Hematopoietic multipotent progenitor cell treated with erythropoietin and hydrocortisone succinate and interleukin-3 and kit ligand, for 6 days (in vitro differentiated cells): ENCODE data around the gene STYXL1.
"Not testable (repeated sequence)": the region's sequence is repeated elsewhere in the genome, so short reads cannot be mapped to it uniquely, and the experiment has no call there.

Source experiments
- DNase-seq: peaks from one replicate; pipeline ENCODE4 v3.0.0-alpha.2; 2015

The STYXL1 gene

DNA sequence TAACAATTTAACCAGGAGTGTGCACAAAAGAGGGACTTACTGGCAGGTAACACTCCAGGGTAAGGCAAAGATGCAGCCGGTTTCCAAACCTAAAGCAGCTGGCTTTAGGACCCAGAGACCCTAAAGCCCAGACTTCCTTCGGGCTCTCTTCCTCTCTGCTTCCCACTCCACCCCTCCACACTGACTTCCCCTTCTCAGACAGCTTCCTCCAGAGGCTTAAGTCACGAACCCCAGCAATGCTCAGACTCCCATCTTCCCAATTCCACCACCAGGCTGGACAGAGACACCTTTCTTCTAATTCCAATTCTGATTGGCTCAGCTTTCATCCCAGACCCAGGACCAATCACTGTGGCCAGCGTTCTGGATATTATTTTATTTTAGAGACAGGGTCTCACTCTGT is 24.8 kb downstream of the STYXL1 start:
- DNase-seq: peak; percentile 27

DNA sequence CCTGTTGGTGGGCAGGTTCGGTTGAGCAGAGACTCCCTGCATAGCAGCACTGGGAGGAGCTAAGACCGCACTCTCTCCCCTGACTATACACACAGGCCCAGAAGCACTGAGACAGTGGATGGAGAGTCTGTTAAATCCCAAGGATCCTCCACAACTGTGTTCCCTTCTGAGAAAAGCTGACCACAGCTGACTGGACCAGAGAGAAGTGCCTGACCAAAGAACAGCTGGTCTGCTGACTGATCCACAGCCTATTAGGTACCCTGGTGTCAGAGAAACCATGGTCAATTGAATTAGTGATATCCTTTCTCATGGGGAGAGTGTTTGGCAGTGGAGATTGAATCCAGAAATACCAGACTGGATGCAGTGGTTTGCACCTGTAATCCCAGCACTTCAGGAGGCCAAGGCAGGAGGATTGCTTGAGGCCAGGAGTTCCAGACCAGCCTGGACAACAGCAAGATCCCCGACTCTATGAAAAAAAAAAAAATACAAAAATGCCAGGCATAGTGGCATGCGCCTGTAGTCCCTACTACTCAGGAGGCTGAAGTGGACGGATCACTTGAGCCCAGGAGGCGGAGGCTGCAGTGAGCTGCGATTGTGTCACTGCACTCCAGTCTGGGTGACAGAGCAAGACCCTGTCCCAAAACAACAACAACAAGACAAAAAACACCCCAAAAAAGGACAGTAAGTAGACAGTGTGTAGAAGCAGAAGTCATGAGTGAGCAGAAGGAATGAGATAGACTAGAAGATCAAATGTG is 25.6 kb downstream of the STYXL1 start:
- no peak for DNase-seq

DNA sequence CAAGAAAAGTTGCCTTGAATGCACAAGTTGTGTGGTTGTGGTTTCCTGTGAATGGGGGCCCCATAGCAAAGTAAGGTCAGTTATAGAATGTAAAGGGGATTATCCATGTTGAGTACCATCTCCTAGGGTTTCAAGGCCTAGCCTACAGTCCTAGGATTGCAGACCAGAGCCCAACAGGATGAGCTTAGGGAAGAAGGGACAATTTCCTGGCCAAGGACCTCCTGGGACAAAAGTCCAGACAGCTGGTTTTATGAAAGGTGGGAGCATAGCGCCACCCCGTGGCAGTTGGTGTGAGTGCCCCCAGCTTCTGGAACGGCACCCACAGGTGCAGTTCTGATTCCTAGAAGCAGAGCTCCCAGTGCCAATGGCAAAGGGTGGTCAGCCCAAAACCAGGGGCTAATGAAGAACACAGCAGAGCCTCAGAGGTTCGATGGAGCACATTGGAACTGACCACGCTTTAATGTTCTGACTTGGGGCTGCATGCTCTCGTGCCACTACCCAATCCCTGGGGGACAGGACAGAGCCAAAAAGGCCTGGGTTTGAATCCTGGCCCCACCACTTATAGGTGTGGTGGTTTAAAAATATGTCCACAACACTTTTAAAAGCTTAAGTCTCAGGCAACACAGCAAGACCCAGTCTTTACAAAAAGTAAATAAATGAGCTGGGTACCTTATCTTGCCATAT is 27.6 kb downstream of the STYXL1 start:
- DNase-seq: peak; percentile 80

DNA sequence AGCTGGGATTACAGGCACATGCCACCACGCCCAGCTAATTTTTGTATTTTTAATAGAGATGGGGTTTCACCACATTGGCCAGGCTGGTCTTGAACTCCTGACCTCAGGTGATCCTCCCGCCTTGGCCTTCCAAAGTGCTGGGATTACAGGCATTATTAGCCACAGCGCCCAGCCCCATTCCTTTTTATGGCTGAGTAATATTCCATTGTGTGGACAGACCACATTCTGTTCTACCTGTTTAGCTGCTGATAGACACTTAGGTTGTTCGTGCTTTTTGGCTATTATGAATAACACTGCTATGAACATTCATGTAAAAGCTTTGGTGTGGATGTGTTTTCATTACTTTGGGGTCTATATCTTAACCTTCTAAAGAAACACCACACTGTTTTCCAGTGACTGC is 29.3 kb downstream of the STYXL1 start:
- DNase-seq: not testable (repeated sequence)

DNA sequence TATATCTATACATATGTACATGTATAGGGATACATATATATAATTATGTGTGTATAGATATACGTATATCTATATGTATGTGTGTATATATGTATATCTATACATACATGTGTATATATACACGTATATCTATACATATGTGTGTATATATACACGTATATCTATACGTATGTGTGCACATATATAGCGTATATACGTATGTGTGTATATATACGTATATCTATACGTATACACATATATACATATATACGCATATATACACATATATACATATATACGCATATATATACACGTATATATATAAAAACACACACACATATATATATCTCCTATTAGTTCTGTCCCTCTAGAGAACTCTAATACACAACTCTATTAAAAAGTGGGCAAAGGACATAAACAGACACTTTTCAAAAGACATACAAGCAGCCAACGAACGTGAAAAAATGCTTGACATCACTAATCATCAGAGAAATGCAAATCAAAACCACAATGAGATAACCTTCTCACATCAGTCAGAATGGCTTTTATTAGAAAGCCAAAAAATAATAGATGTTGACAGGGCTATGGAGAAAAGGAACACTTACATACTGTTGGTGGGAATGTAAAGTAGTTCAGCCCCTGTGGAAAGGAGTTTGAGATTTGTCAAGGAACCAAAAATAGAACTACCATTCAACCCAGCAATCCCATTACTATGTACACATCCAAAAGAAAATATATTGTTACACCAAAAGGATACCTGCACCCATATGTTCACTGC is 31.4 kb downstream of the STYXL1 start:
- no peak for DNase-seq

DNA sequence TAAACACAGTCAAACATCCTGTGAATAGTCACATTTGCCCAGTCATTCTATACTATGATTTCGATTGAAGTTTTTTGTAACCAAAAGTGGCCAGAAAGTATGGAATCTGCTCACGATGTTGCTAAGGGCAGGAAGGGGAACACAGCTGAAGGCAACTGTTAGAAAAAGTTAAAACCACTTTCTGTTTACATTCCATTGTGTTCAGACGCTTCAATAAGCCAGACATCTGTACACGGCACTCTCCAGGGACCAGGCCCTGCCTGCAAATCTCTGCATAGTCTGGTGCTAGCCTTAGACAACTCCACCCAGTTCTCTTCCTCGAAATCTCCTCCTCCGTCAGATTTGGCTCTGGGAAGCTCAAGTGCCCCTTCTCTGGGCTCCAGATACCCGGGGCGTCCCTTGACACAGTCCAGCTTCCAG is 36.3 kb downstream of the STYXL1 start:
- no peak for DNase-seq

DNA sequence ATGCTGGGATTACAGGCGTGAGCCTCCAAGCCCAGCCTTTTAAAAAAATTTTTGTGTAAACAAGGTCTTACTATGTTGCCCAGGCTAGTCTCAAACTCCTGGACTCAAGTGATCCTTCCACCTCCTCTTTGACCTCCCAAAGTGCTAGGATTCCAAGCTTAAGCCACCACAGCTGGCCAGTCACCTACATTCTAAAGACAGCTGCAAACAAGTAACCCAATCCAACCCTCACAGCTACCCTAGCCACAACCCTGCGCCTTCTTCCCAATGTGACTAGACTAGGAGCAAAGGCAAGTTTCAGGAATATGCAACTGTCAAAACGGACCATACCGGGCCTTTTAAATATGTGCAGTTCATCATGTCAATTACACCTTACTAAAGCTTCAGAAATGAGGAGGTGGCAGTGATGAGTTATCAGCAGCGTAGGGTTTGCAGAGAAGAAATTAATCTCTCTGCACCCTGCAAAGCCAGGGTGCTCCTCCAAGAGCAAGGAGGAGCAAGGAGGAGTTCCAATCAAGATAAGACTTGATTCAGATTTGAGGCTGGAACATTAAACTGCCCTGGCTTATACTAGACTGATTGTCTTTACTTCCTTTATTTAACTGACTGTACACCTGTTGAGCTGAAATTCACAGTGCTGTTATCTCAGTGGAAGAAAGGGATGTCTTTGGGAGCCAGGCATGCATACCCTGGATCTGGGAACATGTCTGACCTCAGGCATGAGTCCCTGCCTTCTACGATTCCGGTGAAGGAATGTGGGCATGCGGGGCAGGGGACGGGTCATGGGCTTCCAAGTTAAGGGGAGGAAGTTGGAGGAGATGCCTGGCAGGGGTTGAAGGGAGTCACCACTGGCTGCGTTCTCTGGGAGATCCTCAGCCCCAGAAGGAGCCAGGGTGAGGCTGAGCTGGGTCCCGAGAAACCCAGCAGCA is 37.9 kb downstream of the STYXL1 start:
- no peak for DNase-seq

GRCh38 chr7:76008156-76008687 is 39.6 kb downstream of the STYXL1 start:
- DNase-seq: no peak

DNA sequence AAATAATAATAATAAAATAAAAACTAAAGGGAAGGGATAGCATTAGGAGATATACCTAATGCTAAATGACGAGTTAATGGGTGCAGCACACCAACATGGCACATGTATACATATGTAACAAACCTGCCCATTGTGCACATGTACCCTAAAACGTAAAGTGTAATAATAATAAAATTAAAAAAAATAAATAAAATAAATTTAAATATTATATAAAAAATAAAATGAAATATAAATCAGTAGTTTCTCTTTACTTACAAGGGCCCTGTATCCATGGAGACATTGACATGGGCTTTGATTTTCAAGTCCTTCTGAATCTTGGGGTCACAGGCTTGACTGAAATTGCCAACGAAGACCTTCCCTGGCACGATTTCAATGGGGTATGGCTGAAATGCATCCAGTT is 42.8 kb downstream of the STYXL1 start:
- DNase-seq: not testable (repeated sequence)

GRCh38 chr7:76003351-76003750 is 44.4 kb downstream of the STYXL1 start:
- no peak for DNase-seq

DNA sequence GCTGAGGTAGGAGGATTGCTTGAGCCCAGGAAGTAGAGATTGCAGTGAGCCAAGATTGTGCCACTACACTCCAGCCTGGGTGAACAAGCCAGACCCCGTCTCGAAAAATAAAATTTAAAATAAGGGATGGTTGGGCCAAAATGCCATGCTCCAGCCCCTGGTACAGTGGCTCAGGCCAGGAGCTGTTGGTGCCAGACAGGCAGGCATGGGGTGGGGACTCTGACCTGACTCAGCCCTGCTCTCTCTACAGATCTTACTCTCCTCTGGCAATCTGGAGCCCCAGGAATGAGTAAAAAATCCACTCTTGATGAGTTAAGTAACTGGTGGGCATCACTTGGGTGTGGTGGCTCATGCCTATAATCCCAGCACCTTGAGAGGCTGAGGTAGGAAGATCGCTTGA is 45.0 kb downstream of the STYXL1 start:
- no peak for DNase-seq

DNA sequence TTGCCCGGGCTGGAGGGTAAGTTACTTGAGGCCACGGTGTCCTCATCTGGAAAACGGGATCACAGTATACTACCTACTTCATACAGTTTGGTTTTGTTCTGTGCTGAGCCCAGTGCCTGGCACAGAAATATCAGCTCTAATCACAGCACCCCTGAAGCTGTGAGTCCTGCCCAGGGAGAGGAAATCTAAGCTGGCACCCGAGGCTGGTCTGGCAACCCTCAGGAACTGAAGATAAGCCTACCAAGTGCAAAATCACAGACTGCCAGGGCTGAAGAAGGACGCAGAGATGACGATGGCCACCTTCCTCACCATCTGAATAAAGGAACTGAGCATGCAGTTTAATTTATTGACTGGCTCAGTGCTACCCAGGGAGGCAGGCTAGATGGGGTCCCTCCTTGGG is 45.7 kb downstream of the STYXL1 start:
- no peak for DNase-seq

- no peak for DNase-seq
Observed at GRCh38 chr7:76000566-76000965, 47.2 kb downstream of the STYXL1 start.

DNA sequence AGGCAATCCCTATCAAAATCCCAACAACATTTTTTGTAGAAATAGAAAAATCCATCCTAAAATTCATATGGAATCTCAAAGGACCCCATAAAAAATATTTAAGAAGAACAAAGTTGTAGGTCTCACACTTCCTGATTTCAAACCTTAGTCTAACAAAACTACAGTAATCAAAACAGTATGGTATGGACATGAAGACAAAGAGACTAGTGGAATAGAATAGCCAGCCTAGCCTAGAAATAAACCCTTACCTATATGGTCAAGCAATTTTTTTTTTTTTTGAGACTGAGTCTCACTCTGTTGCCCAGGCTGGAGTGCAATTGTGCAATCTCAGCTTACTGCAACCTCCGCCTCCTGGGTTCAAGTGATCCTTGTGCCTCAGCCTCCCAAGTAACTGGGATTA is 49.8 kb downstream of the STYXL1 start:
- no peak for DNase-seq

DNA sequence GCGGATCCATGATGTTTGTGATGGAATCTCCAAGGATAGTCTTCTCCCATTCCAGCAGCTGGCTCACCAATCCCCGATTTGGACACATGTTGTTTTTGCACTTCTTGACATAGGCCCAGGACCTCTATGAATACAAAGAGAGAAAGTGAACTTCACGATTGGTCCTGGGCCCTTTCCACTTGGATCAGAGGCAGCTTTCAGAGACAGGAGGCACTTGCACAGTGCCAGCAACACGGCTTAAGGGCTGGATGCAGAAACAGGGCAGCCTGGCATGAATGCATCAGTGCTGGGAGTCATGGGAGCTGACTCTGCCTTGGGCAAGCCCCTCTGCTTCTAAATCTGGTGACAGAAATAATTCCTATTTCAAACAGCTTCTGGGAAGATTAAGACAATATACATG is 51.3 kb downstream of the STYXL1 start:
- DNase-seq: no peak

DNA sequence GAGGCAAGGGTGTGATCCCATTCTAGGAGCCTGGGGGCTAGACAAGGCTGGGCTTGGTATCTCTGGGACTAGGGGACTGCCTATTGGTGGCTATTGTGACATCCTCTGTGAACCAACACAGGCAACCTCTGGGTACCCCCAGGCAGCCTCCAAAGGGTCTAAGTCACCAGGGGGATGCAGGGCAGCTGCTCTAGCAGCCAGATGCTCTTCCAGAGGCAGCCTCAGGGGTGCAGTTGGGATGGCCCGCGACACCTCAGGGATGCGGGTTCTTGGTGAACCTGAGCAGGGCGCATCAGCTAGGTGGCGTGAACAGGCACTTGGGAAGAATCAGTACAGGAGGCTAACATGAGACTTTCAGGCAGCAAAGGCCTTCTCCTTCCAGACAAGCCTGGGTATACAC is 51.8 kb downstream of the STYXL1 start:
- DNase-seq: no peak

DNA sequence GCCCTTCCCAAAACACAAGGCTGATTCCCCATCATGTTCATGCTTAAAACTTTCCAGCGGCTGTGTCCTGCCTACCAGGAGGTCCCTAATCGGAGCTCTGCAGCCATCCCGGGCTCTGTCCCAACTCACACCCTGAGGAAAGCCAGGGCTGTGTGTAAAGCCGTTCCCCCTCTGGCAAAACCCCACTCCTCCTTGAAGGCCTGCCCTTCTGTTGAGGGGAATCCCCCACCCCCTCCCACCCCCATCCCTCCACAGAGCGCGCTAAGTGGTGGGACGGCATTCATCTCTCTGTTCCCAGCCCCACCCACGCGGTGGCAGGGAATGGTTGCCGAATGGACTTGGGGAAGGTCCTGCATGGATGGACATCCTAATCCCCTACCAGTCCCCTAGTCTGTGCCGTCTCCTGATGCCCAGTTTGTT is 52.7 kb downstream of the STYXL1 start:
- no peak for DNase-seq

- peak; percentile 96 for DNase-seq
Observed at GRCh38 chr7:75994388-75995051, 53.3 kb downstream of the STYXL1 start, which contains the start of gene TMEM120A. TSS of gene TMEM120A (minus strand) at chr7:75994595. CDS start at chr7:75994570, 25 bp downstream.

GRCh38 chr7:75993689-75994387 is 54.0 kb downstream of the STYXL1 start:
- DNase-seq: peak; percentile 57

DNA sequence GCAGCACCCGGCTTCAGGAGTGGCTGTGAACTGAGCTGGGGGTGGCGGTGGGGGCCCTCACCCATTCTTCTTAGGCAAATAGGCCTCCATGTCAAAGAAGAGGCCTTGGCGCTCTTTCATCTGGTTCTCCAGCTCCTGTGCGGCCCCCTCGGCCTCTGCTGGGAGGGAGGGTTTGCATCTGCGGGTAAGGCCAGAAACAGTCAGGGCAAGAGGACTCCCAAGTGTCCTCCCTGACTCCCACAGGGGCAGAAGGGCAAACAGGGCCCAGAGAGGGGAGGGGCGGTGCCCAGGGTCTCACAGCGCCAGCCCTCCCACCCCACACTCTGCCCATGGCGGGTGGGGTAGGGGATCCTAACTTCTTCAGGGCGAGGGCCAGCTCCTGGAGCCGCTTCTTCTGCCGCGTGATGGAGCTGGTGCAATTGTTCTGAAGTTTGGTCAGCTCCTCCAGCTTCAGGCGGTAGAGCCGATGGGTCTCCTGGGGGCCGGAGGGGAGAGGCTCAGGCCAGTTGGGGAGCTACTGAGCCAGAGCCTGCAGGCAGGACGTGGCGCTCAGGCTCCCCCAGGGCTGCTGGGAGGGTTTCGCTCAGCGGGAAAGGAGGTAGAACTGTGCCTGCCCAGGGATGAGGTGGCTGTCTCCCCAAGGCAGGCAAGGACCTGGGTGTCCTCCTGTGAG is 55.6 kb downstream of the STYXL1 start:
- no peak for DNase-seq
